Caco-2 (cell line): ENCODE results near the gene S100A9. TPM values are rescaled to one million over a fixed set of nuclear protein-coding genes. Genes with fewer than 3 reads are reported as not detected.
"Not testable (repeated sequence)": the region's sequence is repeated elsewhere in the genome, so short reads cannot be mapped to it uniquely, and the experiment has no call there.

Experiments used
- BruUV-seq: library from RNA; stranded (reverse); fragments of 400-500 nt; replicated peaks from 2 replicates; lab custom pipeline; 2021; lab: Mats Ljungman, UMichigan
- CTCF ChIA-PET: fragments of 300-600 bp; sonication (Branson Sonifier 250); formaldehyde crosslinking; loops from one replicate; lab custom pipeline; 2022; ENCODE audit warnings: antibody characterized with exemption; lab: Charles Lee
- POLR2A ChIA-PET: fragments of 300-600 bp; sonication (Branson Sonifier 250); formaldehyde crosslinking; loops from one replicate; lab custom pipeline; 2022; ENCODE audit warnings: antibody characterized with exemption; lab: Charles Lee
- DNase-seq, 2 experiments: peaks; one replicate each; pipeline versions ENCODE4 v3.0.0 to v3.0.0-alpha.2; 2020 to 2022
- H3K27me3 ChIP-seq: replicated peaks from 2 replicates; pipeline ENCODE4 v1.6.0; 2011; ENCODE audit warnings: low read length; ENCODE audit not compliant: control insufficient read depth, insufficient read depth
- H3K36me3 ChIP-seq: 2 replicates; pipeline ENCODE4 v1.5.1; 2011; ENCODE audit warnings: low read length; ENCODE audit not compliant: control insufficient read depth, insufficient read depth
- H3K4me1 ChIP-seq: fragments of 250-450 bp; sonication (Bioruptor Pico); 2 replicates; pipeline ENCODE4 v1.5.1; 2020; ENCODE audit warnings: mild to moderate bottlenecking
- H3K4me3 ChIP-seq: 2 replicates; pipeline ENCODE4 v1.5.1; 2011; ENCODE audit warnings: low read depth, mild to moderate bottlenecking, control low read depth, low read length
- H3K9me3 ChIP-seq: fragments of 250-450 bp; sonication (Bioruptor Pico); 2 replicates; pipeline ENCODE4 v1.5.1; 2020; ENCODE audit warnings: mild to moderate bottlenecking, moderate library complexity
- H3K27ac Mint-ChIP-seq: one replicate; pipeline ENCODE4 v1.8.0; 2022; ENCODE audit warnings: mixed read lengths; ENCODE audit not compliant: unreplicated experiment
- H3K27me3 Mint-ChIP-seq: one replicate; pipeline ENCODE4 v1.8.0; 2022; ENCODE audit warnings: mixed read lengths; ENCODE audit not compliant: insufficient read depth, unreplicated experiment
- H3K36me3 Mint-ChIP-seq: one replicate; pipeline ENCODE4 v1.8.0; 2022; ENCODE audit warnings: mild to moderate bottlenecking, mixed read lengths; ENCODE audit not compliant: insufficient read depth, unreplicated experiment
- H3K4me1 Mint-ChIP-seq: one replicate; pipeline ENCODE4 v1.8.0; 2022; ENCODE audit warnings: low read depth, mixed read lengths; ENCODE audit not compliant: unreplicated experiment
- H3K4me3 Mint-ChIP-seq: one replicate; pipeline ENCODE4 v1.8.0; 2022; ENCODE audit warnings: mild to moderate bottlenecking, moderate library complexity, mixed read lengths; ENCODE audit not compliant: unreplicated experiment
- H3K9me3 Mint-ChIP-seq: one replicate; pipeline ENCODE4 v1.8.0; 2022; ENCODE audit warnings: mixed read lengths; ENCODE audit not compliant: unreplicated experiment
- CTCF ChIP-seq, 2 experiments: fragments of 200-600 bp in 1 of 2; IDR thresholded peaks; 1 replicate in 1 of 2; 2 replicates in 1 of 2; pipeline versions ENCODE4 v1.5.1 to v1.8.0; 2011 to 2022; ENCODE audit warnings: antibody characterized with exemption in 1 of 2, control low read depth in 1 of 2, inconsistent platforms in 1 of 2, low read depth in 1 of 2, low read length in 1 of 2, mild to moderate bottlenecking in 1 of 2, moderate library complexity in 1 of 2; ENCODE audit not compliant: insufficient read depth in 1 of 2, severe bottlenecking in 1 of 2, unreplicated experiment in 1 of 2
- intact Hi-C: fragments of 100-400 bp; cut with micrococcal nuclease; formaldehyde crosslinking; loops from one replicate; pipeline ENCODE4 v1.10.0; 2022; ENCODE audit not compliant: unreplicated experiment
- total RNA-seq: library from RNA; stranded (reverse); gene quantifications from 2 replicates; pipeline ENCODE4 v1.2.3, GENCODE V29; 2022

S100A9 gene
- total RNA-seq, 1 experiment from 2014 or later, result not detected

DNA sequence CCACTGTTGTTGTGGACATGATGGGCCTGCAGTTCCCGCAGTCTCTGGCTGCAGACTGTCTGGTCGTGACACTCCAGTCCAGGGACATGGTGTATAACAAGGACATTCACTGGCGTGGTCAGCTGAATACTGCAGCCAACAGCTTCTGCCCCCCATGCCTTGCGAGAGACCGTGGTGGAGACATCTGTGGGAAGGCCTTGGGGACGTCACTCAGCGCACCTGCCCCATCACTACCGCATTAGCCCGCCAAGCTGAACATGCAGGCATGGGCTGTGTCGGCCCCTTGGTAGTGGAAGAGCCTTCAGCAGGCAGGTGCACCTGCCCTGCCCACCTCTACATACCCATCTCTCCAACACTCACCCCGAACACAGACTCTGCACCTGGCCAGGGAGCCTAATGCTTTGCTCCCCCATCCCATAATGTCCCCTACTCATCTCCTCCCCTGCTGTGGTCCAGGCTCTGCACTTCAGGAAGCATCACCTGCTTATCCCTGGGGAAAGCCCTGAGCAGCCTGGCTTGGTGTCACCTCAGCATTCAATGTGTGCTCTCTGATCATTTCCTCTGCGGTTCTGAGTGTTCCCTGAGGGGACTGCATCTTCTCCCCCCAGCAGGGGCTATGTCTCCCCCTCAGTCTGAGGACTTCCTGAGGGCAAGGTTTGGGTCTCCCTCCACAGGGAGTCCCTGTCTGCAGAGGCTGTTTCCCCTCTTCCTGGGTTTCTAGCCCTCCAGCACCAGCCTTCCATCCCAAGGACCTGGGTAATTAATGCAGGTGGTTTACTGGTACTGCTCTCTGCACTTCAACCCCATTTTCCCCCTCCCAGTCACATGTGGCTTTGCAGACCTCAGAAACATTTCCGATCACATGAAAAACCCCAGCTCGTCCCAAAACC, 12.2 kb upstream of the S100A9 start:
- BruUV-seq, result no TSS peak

GRCh38 chr1:153346077-153346723, 11.5 kb upstream of the S100A9 start:
- Histone ChIP-seq H3K4me3 (no peak overlapping the region), H3K4me1 (peaks cover 22% of the 10 kb centered on the region), H3K27me3 (no peaks in the 10 kb centered on the region), H3K36me3 (no peaks in the 10 kb centered on the region), H3K9me3 (no peaks in the 10 kb centered on the region)
- ChIA-PET POLR2A (no interaction called here), CTCF (no interaction called here)
- intact Hi-C loops, result no loop called here
- no peak for DNase-seq
- BruUV-seq, result no TSS peak
- no peak for TF ChIP-seq CTCF (IDR thresholded peaks at IDR 0.05; ENCODE audit: insufficient read depth in 1 of 2, low read depth in 1 of 2, low read length in 1 of 2, severe bottlenecking in 1 of 2, unreplicated experiment in 1 of 2)
- H3K27me3 Mint-ChIP-seq, result peaks cover 9% of the 10 kb centered on the region
- no peaks in the 10 kb centered on the region for H3K9me3 Mint-ChIP-seq
- no peaks in the 10 kb centered on the region for H3K36me3 Mint-ChIP-seq
- H3K4me3 Mint-ChIP-seq, result no peak overlapping the region
- H3K27ac Mint-ChIP-seq, result no peak overlapping the region
- peaks cover 25% of the 10 kb centered on the region for H3K4me1 Mint-ChIP-seq

More for the DNA sequence above, 12.2 kb upstream of the S100A9 start:
- Histone ChIP-seq H3K27me3 (no peaks in the 10 kb centered on the region), H3K4me3 (no peak overlapping the region), H3K9me3 (no peaks in the 10 kb centered on the region), H3K36me3 (no peaks in the 10 kb centered on the region), H3K4me1 (peaks cover 22% of the 10 kb centered on the region)
- Mint-ChIP-seq H3K27ac (no peak overlapping the region), H3K4me3 (no peak overlapping the region), H3K36me3 (no peaks in the 10 kb centered on the region), H3K4me1 (peaks cover 25% of the 10 kb centered on the region), H3K9me3 (no peaks in the 10 kb centered on the region), H3K27me3 (peaks cover 9% of the 10 kb centered on the region)
- ChIA-PET CTCF (no interaction called here), POLR2A (no interaction called here)
- intact Hi-C loops, result no loop called here
- TF ChIP-seq CTCF (IDR thresholded peaks at IDR 0.05; ENCODE audit: insufficient read depth in 1 of 2, low read depth in 1 of 2, low read length in 1 of 2, severe bottlenecking in 1 of 2, unreplicated experiment in 1 of 2), result no peak
- no peak for DNase-seq

DNA sequence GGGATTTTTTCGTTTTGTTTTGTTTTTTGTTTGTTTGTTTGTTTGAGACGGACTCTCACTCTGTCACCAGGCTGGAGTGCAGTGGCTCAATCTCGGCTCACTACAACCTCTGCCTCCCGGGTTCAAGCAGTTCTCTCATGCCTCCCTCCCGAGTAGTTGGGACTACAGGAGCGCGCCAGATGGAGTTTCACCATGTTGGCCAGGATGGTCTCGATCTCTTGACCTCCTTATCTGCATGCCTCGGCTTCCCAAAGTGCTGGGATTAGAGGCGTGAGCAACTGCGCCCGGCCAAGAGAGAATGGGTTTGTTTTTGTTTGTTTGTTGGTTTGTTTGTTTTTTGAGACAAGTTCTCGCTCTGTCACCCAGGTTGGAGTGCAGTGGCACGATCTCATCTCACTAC, 10.6 kb upstream of the S100A9 start:
- H3K36me3 ChIP-seq, H3K27me3 Mint-ChIP-seq, CTCF ChIA-PET, H3K27me3 ChIP-seq, H3K4me3 Mint-ChIP-seq, H3K9me3 Mint-ChIP-seq, H3K4me3 ChIP-seq, BruUV-seq, intact Hi-C loops, DNase-seq, H3K27ac Mint-ChIP-seq, H3K9me3 ChIP-seq, H3K36me3 Mint-ChIP-seq, POLR2A ChIA-PET: not testable (repeated sequence)
- peaks cover 22% of the 10 kb centered on the region for H3K4me1 ChIP-seq
- H3K4me1 Mint-ChIP-seq, result peaks cover 25% of the 10 kb centered on the region
